IPS DF 6.9 (cell line): ENCODE measurements around the gene OLFML2B.

Experiments
- DNase-seq: peaks from one replicate; pipeline ENCODE4 v3.0.0-alpha.2; 2013; ENCODE audit warnings: low read depth, low spot score
- H3K27ac ChIP-seq: one replicate; pipeline ENCODE4 v1.5.1; 2013; ENCODE audit warnings: low read length, control low read depth
- H3K27me3 ChIP-seq: 2 replicates; pipeline ENCODE4 v1.6.1; 2013; ENCODE audit warnings: mild to moderate bottlenecking, low read length; ENCODE audit not compliant: control insufficient read depth, insufficient read depth
- H3K36me3 ChIP-seq: 2 replicates; pipeline ENCODE4 v1.6.1; 2013; ENCODE audit warnings: low read length; ENCODE audit not compliant: control insufficient read depth, insufficient read depth
- H3K4me1 ChIP-seq: 2 replicates; pipeline ENCODE4 v1.6.1; 2013; ENCODE audit warnings: low read length; ENCODE audit not compliant: control insufficient read depth, insufficient read depth
- H3K4me3 ChIP-seq: 2 replicates; pipeline ENCODE4 v1.5.1; 2013; ENCODE audit warnings: mild to moderate bottlenecking, low read length
- H3K9me3 ChIP-seq: 2 replicates; pipeline ENCODE4 v1.6.1; 2013; ENCODE audit warnings: low read length, inconsistent platforms; ENCODE audit not compliant: control insufficient read depth, insufficient read depth
- WGBS: extraction: QIAGEN DNeasy Blood & Tissue Kit; methylation state at CpG from one replicate; pipeline ENCODE4 v1.1.7; 2013; ENCODE audit warnings: mixed read lengths, missing lambda C conversion rate; ENCODE audit not compliant: insufficient read length, insufficient coverage; 5-methylcytosine and 5-hydroxymethylcytosine counted together

OLFML2B gene

DNA sequence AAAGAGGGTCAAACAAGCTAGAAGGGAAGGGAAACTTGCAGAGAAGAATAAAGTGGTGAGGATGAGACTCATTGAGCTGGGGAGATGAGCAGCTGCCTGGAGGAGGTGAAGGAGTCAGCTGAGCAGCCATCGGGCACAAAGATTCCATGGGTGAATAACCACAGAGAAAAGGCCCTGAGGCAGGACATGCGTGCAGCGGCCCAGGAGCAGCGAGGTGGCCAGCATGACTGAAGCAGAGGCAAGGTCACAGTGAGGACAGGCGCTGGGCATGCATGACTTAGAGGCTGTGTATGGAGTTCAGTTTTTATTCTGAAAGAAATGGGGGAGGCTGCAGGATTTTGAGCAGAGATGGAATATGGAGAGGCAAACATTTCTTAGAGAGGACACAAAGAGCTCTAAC lies 24.9 kb downstream of the OLFML2B start:
- no peak overlapping the region for H3K4me3 ChIP-seq
- H3K36me3 ChIP-seq: no peaks in the 10 kb centered on the region
- no CpG with 5 or more reads among the region's 5 CpGs for WGBS
- no peaks in the 10 kb centered on the region for H3K27me3 ChIP-seq
- DNase-seq: no peak
- no peaks in the 10 kb centered on the region for H3K9me3 ChIP-seq
- H3K27ac ChIP-seq: no peak overlapping the region
- H3K4me1 ChIP-seq: no peaks in the 10 kb centered on the region; the same call in 1 of the 2 replicates

DNA sequence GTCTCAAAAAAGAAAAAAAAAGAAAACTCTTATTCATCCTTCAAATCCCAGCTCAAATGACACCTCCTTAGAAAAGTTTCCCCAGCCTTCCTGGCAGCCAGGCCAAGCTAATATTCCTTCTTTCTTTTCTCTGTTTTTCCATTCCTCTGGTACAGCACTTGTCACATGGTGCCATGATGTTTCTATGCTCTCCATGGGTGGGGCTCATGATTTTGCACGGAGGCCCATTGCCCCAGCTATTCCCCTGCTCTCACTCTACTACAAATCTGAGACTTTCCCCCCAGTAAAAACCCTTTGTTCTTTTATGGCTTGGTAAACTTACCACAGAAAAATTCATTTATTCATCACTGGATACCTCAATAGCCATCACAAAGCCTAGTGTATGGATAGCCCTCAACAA lies 26.5 kb downstream of the OLFML2B start:
- no CpG with 5 or more reads among the region's 1 CpG for WGBS
- Histone ChIP-seq H3K4me1 (no peaks in the 10 kb centered on the region; the same call in 1 of the 2 replicates), H3K27me3 (no peaks in the 10 kb centered on the region)

GRCh38 chr1:161994175-161994668 lies 29.4 kb downstream of the OLFML2B start:
- no peak for DNase-seq
- no peak overlapping the region for H3K4me3 ChIP-seq
- H3K36me3 ChIP-seq: no peaks in the 10 kb centered on the region
- no peaks in the 10 kb centered on the region for H3K9me3 ChIP-seq
- H3K4me1 ChIP-seq: no peaks in the 10 kb centered on the region; the same call in 1 of the 2 replicates
- no peaks in the 10 kb centered on the region for H3K27me3 ChIP-seq
- WGBS: no CpG with 5 or more reads among the region's 9 CpGs
- H3K27ac ChIP-seq: no peak overlapping the region

More for the DNA sequence above, 26.5 kb downstream of the OLFML2B start:
- Histone ChIP-seq H3K9me3 (no peaks in the 10 kb centered on the region), H3K4me3 (no peak overlapping the region), H3K36me3 (no peaks in the 10 kb centered on the region), H3K27ac (no peak overlapping the region)
- DNase-seq: no peak

DNA sequence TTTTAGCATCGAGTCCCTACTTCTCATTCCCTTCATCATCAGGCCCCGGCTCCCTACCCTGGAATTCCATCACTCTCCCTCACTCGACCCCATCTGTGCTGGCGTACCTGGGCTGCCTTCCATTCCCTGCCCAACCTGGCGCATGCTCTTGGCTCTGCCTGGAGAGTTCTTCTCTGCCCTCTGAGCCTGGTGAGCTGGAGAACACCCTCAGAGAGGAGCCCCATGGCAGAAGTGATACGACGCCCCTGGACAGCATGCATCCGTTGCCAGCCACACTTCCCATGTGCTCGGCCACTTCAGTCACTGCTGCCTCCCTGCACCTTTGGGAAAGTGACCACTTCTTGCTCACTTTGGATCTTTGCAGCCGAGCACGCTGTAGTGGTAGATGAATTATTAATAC lies 30.1 kb downstream of the OLFML2B start:
- Histone ChIP-seq H3K27me3 (no peaks in the 10 kb centered on the region), H3K27ac (no peak overlapping the region), H3K4me3 (no peak overlapping the region), H3K4me1 (no peaks in the 10 kb centered on the region; the same call in 1 of the 2 replicates), H3K9me3 (no peaks in the 10 kb centered on the region), H3K36me3 (no peaks in the 10 kb centered on the region)
- no peak for DNase-seq
- WGBS: no CpG with 5 or more reads among the region's 11 CpGs

DNA sequence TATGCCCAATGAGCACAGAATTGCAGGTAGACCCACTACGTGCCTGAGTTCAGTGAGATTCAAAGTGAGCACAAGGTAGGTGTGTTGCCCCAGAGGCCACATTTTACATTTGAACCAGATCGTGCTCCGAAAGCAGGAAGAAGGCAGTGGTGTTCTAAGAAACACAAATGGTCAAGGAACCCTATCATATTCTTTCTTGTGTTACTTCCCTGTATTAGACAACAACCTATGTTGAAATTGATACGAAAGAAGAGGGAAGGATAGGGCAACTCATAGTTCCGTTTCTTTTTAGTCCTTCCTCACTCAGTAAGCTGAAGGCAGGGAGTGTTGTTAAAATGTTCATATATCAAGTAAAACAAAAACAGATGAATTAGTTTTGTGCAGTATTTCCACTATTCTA lies 33.9 kb downstream of the OLFML2B start:
- no peak for DNase-seq
- Histone ChIP-seq H3K36me3 (no peaks in the 10 kb centered on the region), H3K27ac (no peak overlapping the region), H3K4me1 (no peaks in the 10 kb centered on the region; the same call in 1 of the 2 replicates), H3K4me3 (no peak overlapping the region), H3K27me3 (no peaks in the 10 kb centered on the region), H3K9me3 (no peaks in the 10 kb centered on the region)
- WGBS: no CpG with 5 or more reads among the region's 5 CpGs

DNA sequence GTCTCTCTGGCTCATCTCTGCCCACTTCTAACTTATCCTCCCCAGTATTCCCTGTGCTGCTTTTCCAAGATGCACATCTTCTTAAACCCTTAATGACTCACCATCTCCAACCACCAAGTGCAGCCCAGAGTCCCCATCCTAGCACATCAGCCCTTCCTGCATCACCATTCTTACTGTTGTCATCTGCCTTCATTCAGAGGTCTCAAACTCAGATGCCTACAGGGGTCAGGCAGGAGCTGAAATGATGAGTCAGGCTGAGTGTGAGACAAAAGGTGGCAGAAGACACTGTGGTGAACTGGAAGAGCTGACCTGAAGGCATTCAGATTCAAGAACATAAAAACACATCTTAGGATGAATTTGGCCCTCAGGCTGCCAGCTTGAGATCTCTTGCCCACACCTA lies 34.6 kb downstream of the OLFML2B start:
- Histone ChIP-seq H3K9me3 (no peaks in the 10 kb centered on the region), H3K36me3 (no peaks in the 10 kb centered on the region), H3K27me3 (no peaks in the 10 kb centered on the region), H3K4me3 (no peak overlapping the region), H3K4me1 (no peaks in the 10 kb centered on the region; the same call in 1 of the 2 replicates), H3K27ac (no peak overlapping the region)
- DNase-seq: no peak

GRCh38 chr1:161988413-161988812 lies 35.3 kb downstream of the OLFML2B start:
- no peak overlapping the region for H3K27ac ChIP-seq
- H3K27me3 ChIP-seq: no peaks in the 10 kb centered on the region
- no peak for DNase-seq
- H3K9me3 ChIP-seq: no peaks in the 10 kb centered on the region
- no peak overlapping the region for H3K4me3 ChIP-seq
- no peaks in the 10 kb centered on the region for H3K4me1 ChIP-seq
- no peaks in the 10 kb centered on the region for H3K36me3 ChIP-seq
- no CpG with 5 or more reads among the region's 5 CpGs for WGBS

DNA sequence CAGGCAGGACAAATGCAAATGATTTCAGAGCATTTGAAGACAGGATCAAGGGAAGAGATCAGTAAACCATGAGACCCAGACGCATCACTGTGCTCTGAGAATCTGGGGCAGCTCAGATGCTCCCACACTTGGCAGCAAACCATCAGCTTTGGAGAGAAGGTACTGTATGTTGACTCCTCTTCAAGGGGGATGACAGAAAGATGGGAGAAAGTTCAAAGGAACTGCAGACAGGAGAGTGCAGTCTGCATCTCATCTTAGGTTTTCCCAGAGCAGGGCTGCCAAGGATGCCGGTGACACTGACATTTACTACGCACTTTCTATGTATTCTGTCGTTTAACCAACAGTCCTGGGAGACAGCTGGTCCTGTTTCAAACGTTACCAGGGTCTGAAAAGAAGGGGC lies 35.8 kb downstream of the OLFML2B start:
- H3K4me3 ChIP-seq: no peak overlapping the region
- DNase-seq: no peak
- H3K27ac ChIP-seq: no peak overlapping the region
- H3K27me3 ChIP-seq: no peaks in the 10 kb centered on the region
- H3K9me3 ChIP-seq: no peaks in the 10 kb centered on the region
- no peaks in the 10 kb centered on the region for H3K36me3 ChIP-seq
- WGBS: no CpG with 5 or more reads among the region's 5 CpGs
- no peaks in the 10 kb centered on the region for H3K4me1 ChIP-seq

DNA sequence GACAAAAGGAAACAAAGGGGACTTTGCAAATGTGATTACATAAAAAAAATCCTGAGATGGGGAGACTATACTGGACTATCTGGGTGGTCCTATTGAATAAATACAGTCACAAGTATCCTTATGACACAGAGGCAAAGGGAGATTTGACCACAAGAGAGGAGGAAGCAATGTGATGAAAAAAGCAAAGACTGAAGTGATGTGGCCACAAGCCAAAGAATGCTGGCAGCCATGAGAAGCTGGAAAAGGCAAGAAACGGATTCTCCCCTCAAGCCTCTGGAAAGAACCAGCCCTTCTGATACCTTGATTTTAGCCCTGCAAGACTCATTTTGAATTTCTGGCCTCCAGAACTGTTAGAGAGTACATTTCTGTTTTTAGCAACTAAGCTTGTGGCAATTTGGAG lies 36.4 kb downstream of the OLFML2B start:
- no peaks in the 10 kb centered on the region for H3K4me1 ChIP-seq
- H3K4me3 ChIP-seq: no peak overlapping the region
- H3K27ac ChIP-seq: no peak overlapping the region
- no peaks in the 10 kb centered on the region for H3K36me3 ChIP-seq
- H3K27me3 ChIP-seq: no peaks in the 10 kb centered on the region
- WGBS: no CpG with 5 or more reads among the region's 1 CpG
- H3K9me3 ChIP-seq: no peaks in the 10 kb centered on the region
- DNase-seq: no peak

- no peaks in the 10 kb centered on the region for H3K36me3 ChIP-seq
- no peak overlapping the region for H3K4me3 ChIP-seq
- no peaks in the 10 kb centered on the region for H3K4me1 ChIP-seq
- H3K9me3 ChIP-seq: no peaks in the 10 kb centered on the region
- WGBS: no CpG with 5 or more reads among the region's 4 CpGs
- no peaks in the 10 kb centered on the region for H3K27me3 ChIP-seq
- DNase-seq: no peak
- H3K27ac ChIP-seq: no peak overlapping the region
Observed at GRCh38 chr1:161986328-161986727, 37.3 kb downstream of the OLFML2B start.

DNA sequence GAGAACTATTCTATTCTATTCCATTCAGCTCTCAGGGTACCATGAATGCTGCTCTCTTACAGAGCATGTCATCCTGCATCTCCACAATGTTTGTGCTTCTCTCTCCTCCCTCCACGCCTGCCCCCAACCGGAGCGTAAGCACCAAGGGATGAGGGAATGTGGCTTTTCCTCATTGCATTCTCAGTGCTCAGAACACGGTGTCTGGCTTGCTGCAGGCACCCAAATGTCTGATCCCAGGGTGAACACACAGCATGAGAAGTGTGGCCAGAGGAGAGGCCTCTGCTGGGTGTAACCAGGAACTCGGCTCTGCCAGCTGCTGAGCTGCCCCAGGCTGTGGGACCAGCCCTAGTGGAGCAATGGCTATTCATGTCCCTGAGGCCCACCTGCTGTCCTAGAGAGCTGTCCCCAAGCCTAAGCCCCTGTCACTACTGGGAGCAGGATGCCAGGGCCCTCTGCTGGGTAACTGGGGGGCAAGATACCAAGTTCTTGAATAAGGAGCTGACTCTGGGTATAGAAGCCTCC lies 38.3 kb downstream of the OLFML2B start:
- Histone ChIP-seq H3K9me3 (no peaks in the 10 kb centered on the region), H3K4me1 (no peaks in the 10 kb centered on the region), H3K27me3 (no peaks in the 10 kb centered on the region), H3K36me3 (no peaks in the 10 kb centered on the region), H3K27ac (no peak overlapping the region), H3K4me3 (no peak overlapping the region)
- no CpG with 5 or more reads among the region's 5 CpGs for WGBS
- no peak for DNase-seq
